Esophagus muscularis mucosa (tissue), 3 donors: Measurements from ENCODE around the gene MPZ.

ENCODE experiments used
- CTCF ChIP-seq, 3 experiments: fragments of 200-600 bp in 2 of 3; fragments of 450-650 bp in 1 of 3; sonication (generic) in 2 of 3; IDR thresholded peaks; one replicate each; pipeline ENCODE4 v1.5.1; 2017 to 2019; ENCODE audit warnings: antibody characterized with exemption in 3 of 3, mild to moderate bottlenecking in 2 of 3, moderate library complexity in 1 of 3
- POLR2A ChIP-seq: fragments of 450-650 bp; IDR thresholded peaks from one replicate; pipeline ENCODE4 v1.6.1; 2017; ENCODE audit warnings: antibody characterized with exemption, moderate library complexity, mild to moderate bottlenecking, low read depth
- POLR2AphosphoS5 ChIP-seq, 2 donors: sonication (generic); formaldehyde crosslinking; IDR thresholded peaks; one replicate each; pipeline ENCODE4 v1.6.1; 2017; ENCODE audit warnings: antibody characterized with exemption in 2 of 2

GRCh38 chr1:161287482-161288054, 22.2 kb downstream of the MPZ start:
- TF ChIP-seq CTCF (IDR thresholded peaks at IDR 0.05) (no peak), POLR2AphosphoS5 (IDR thresholded peaks at IDR 0.05) (no peak), POLR2A (no peak)
